GM19324 (cell line): ENCODE results near the gene CFDP1.

Source experiments
- ATAC-seq: cut with Tn5 transposase; IDR thresholded peaks from one replicate; pipeline ENCODE4 v1.9.1; 2021; ENCODE audit warnings: mild to moderate bottlenecking, moderate library complexity; ENCODE audit not compliant: unreplicated experiment, low FRiP score

The CFDP1 gene

GRCh38 chr16:75377729-75378386 lies 55.4 kb downstream of the CFDP1 start:
- ATAC-seq: no peak

- no peak for ATAC-seq
Measured at GRCh38 chr16:75376475-75377161, 56.7 kb downstream of the CFDP1 start.

- no peak for ATAC-seq
Measured at GRCh38 chr16:75374388-75374787, 58.9 kb downstream of the CFDP1 start.

GRCh38 chr16:75372236-75372856 lies 61.0 kb downstream of the CFDP1 start:
- no peak for ATAC-seq

GRCh38 chr16:75371171-75371570 lies 62.1 kb downstream of the CFDP1 start:
- ATAC-seq: no peak

- no peak for ATAC-seq
Measured at GRCh38 chr16:75364286-75364791, 69.0 kb downstream of the CFDP1 start.

GRCh38 chr16:75362846-75363245 lies 70.5 kb downstream of the CFDP1 start:
- no peak for ATAC-seq

- ATAC-seq: no peak
Measured at GRCh38 chr16:75361936-75362335, 71.4 kb downstream of the CFDP1 start.

GRCh38 chr16:75354170-75354569 lies 79.1 kb downstream of the CFDP1 start:
- no peak for ATAC-seq

GRCh38 chr16:75351183-75351582 lies 82.1 kb downstream of the CFDP1 start:
- no peak for ATAC-seq

GRCh38 chr16:75345711-75346110 lies 87.6 kb downstream of the CFDP1 start:
- ATAC-seq: no peak

GRCh38 chr16:75343941-75344340 lies 89.4 kb downstream of the CFDP1 start:
- no peak for ATAC-seq

GRCh38 chr16:75343286-75343685 lies 90.0 kb downstream of the CFDP1 start:
- no peak for ATAC-seq

- ATAC-seq: no peak
Measured at GRCh38 chr16:75342308-75342811, 90.9 kb downstream of the CFDP1 start.

- ATAC-seq: no peak
Measured at GRCh38 chr16:75341564-75342307, 91.6 kb downstream of the CFDP1 start.

- ATAC-seq: no peak
Measured at GRCh38 chr16:75340741-75341491, 92.4 kb downstream of the CFDP1 start.

- no peak for ATAC-seq
Measured at GRCh38 chr16:75337430-75337829, 95.9 kb downstream of the CFDP1 start.

- no peak for ATAC-seq
Measured at GRCh38 chr16:75336521-75336920, 96.8 kb downstream of the CFDP1 start.

GRCh38 chr16:75333721-75334163 lies 99.6 kb downstream of the CFDP1 start:
- no peak for ATAC-seq

GRCh38 chr16:75329943-75330342 lies 103.4 kb downstream of the CFDP1 start:
- ATAC-seq: no peak
